HG02943 (cell line): ENCODE results near the gene BTBD9.

Source experiments
- ATAC-seq: cut with Tn5 transposase; IDR thresholded peaks from one replicate; pipeline ENCODE4 v1.9.1; 2021; ENCODE audit warnings: mild to moderate bottlenecking, low read depth, moderate library complexity; ENCODE audit not compliant: unreplicated experiment

BTBD9 gene

DNA sequence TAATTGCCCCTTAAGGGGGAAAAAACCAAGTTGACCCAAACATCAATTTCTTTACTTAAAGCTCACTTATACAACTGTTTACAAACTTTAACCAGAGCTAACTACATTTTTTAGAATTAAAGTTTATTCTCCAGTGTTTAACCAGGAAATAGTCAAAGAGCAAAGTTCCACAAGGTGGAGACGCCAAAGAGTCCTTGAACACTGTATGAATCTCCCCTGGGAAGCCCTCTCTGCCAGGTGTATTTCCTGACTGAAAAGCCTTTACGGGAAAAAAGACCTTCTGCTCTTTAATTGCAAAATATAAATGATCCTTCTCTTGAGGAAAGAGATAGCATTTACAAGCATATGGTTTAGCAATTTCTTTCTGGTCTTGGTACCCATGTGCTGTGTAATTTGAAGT lies 36.2 kb downstream of the BTBD9 start:
- ATAC-seq: no peak

DNA sequence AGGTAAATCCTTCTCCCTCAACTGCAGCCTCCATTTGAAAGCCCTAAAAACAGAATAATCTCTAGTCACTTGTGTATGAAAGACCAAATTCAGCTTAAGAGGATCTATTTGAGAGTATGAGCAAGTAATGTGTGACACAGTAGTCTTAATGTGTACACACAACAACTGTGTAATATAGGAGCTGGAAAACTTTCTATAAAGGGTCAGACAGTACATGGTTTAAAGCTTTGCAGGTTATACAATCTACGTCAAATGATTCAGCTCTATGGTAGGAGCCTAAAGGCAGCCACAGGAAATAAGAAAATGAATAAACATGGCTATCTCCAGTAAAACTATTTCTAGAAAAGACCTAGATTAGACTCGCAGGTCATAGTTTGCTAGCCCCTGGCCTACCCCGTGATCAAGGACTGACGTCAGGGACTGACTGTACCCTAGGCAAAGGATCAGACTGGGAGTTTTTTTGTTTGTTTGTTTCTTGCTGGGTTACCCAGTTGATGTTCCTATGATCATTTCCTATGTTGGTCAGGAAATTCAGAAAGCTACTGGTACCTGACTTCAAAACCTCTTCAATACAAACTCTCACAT lies 39.7 kb downstream of the BTBD9 start:
- no peak for ATAC-seq

DNA sequence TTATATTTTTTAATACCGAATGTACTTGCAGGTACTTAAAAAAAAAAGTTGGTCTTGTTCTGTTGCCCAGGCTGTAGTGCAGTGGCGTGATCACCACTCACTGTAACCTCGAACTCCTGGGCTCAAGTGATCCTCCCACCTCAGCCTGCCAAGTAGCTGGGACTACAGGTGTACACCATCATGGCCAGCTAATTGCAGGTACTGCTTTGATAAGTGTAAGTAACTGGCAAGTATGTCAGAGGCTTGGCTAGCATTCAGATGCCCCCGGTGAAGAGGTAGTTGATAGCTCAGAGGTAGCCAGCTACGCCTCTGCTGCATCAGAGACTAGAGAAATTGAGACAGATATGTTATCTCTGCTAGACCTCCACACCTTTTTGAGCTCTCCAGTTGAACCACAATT lies 40.5 kb downstream of the BTBD9 start:
- no peak for ATAC-seq

DNA sequence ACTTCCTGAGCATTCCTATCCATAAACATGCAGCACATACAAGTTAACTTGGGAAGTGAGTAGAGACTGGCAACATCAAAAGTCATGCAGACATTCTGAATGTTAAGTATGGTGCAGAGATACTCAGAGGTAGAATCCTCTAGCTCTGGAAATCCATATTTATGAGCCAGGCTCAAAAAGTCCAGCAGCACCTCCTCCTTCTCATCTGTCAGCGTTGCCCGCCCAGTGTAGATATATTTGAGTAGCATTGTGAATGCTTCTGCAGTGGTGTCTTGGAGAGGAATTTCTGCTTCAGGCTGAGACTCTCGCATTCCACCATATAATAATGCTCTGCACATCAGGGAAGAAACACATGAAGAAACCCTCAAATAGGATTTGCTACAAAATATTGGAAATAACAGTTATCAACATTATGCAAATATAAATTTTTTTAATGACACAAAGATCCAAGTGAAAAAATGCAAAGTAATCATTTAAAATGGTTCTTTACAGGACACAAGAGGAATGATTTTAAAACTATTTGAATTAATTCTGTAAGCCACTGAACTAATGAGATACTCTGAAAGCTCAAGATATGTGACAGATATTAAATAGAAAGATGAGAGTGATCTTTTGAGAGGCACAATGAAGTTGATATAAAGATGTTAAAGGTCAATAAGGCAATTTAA lies 45.6 kb downstream of the BTBD9 start:
- ATAC-seq: no peak

DNA sequence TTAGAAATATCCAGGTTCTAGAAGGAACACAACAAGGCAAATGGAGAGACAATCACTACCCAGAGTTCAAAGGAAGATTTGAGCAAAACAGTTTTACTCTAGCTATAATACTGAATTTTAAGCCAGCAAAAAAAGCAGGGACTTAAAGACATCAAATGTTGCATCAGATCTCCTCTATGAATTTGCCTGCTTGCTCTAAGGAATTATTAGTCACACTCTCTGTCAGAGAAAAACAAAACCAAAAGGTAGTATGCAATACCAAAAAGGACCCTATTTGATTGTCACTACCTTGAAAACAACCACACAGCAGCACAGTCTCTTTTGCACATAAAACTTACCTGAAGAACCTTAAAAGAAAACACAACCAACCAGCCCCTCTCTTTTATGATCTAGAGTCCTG lies 46.3 kb downstream of the BTBD9 start:
- no peak for ATAC-seq

DNA sequence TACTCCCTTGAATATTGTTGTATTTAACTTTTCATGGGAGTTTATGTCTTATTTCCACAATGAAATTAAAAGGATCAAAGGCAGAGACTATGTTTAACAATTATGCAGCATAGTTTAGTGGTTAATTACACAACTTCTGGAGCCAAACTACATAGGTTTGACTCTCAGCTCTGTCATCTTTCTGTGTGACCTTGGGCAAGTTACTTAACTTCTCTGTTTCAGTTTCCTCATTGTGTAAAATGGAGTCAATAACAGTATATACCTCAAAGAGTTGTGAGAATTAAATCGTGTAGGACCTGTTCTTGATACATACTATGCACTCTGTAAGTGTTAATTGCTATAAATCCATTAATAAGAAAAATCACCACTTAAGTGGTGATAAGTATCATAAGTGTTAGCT lies 48.3 kb downstream of the BTBD9 start:
- ATAC-seq: no peak

DNA sequence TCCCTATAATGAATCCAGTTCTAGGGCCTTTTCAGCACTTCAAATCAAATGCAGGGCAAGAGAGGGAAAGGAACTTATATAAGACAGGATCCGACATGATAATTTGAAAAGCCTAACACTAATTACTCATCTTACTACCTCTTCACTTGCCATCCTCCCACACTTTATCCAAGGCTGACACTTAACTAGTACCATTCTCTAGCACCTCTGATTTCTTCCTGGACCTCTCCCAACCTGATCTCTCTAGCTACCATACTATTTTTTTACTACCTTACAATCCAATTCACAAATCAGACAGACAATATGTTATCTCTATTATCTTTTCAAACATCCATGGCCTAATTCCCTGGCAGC lies 50.4 kb downstream of the BTBD9 start:
- no peak for ATAC-seq

DNA sequence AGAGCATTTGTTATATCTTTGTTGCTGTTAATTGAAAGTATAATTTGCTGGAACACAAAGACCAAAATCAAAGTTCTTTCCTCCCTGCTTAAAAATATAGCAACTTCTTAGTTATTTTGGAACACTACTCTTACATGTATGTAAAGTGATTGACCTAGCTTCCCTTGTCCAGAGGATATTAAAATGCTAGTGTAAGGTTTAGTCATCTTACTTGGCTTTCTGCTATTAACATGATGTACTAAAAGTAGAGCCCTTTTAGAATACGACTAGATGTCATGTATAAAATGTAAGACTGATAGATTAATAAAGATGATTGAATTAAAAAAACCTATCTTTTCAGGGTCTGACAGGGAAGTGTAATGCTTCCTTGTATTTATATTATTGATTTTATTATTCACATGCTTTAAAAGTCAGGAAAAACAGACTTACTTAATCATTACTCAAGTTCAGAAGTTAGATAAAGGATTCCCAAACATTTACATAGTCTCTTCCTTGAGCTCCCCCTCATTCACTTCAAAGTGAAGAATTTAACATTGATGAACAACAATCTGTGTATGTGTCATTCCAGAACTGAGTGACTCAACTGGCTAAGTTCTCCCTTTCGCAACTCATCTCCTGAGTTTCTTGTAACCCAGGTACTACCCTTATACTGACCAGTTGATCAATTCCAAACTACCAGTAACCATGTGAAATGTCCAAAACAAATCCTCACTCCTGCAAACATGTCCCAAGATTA lies 50.9 kb downstream of the BTBD9 start:
- no peak for ATAC-seq

DNA sequence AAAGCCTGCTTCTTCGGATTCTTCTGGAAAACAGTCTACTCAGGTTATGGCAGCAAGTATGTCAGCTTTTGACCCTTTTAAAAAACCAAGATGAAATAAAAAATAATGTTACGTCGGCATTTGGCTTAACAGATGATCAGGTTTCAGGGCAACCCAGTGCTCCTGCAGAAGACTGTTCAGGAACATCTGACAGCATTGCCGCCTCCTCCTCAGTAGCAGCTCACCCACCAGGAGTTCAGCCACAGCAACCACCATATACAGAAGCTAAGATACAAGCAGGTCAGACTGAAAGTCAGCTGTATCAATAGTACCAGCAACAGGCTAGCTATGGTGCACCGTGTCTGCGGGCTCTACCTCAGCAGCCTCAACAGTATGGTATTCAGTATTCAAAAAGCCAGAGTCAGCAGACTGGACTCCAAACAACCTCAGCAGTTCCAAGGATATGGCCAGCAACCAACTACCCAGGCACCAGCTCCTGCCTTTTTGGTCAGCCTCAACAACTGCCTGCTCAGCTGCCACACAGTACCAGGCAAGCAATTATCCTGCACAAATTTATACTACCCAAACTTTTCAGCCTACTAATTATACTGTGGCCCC lies 51.9 kb downstream of the BTBD9 start:
- ATAC-seq: no peak

DNA sequence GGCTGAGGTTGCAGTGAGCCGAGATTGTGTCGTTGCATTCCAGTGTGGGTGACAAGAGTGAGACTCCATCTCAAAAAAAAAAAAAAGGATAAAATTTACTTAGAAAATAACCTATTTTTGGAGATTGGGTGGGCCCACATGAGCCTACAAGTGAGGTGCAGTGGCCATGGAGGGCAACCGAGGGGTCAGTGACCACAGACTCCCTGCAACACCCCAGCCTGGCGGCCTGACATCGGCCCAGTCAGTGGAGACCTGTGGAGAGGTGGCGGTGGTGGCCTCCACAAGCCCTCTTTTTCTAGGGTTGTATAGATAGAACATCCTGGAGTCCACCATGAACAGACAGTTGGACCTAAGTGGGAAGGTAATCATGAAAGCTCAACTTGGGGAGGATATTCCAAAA lies 52.7 kb downstream of the BTBD9 start:
- no peak for ATAC-seq

DNA sequence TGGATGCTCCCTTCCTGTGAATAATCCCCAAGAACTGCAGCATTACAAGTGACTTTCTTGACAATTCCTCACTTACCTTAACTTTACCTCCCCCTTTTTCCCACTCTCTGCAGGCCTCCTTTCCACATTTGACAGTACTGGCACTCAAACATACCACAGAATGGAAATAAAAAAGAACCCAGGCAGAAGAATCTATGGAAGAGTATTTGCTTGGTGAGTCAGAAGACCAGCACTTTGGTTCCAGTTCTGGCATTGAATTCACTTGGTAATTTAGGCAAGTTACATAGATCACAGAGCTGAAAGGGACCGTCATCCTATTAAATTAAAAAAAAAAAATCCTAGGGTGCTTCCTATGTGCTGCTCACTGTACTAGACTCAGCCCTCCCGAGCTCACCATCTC lies 55.0 kb downstream of the BTBD9 start:
- no peak for ATAC-seq

DNA sequence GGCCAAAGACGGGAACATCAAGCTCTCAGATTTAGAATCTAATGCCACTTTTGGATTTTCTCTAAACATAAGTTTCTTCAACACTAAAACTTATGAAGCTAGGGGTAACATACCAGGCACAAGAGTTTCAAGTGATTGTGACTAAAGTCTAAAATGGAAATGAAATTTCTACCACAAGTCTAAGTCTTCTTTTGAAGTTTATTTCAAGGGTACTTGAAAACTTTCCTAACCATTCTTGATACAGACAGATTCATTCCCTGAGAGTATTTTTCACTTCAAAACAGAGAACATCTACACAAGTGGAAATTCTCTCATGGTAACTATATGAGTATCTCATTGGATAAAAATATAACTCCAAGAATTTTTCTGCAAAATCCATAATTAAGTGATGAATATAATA lies 56.2 kb downstream of the BTBD9 start:
- ATAC-seq: no peak

DNA sequence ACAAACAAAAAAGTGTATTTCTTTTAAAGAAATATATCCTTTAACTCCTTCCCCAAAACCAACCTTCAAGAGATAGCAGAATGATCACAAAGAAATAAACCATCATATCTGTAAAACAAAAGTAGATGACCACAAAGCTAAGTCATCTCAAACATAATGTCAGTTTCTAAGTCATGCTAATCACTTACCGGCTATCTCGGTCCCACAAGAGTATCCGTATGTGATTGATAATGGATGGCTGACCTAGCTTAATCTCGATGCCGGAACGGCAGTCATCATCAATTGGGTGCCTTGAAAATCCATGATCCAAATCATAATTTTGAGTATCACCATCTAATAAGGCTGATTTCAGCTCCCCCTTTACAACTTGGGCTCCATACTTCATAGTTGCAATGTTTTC lies 59.7 kb downstream of the BTBD9 start:
- ATAC-seq: no peak

DNA sequence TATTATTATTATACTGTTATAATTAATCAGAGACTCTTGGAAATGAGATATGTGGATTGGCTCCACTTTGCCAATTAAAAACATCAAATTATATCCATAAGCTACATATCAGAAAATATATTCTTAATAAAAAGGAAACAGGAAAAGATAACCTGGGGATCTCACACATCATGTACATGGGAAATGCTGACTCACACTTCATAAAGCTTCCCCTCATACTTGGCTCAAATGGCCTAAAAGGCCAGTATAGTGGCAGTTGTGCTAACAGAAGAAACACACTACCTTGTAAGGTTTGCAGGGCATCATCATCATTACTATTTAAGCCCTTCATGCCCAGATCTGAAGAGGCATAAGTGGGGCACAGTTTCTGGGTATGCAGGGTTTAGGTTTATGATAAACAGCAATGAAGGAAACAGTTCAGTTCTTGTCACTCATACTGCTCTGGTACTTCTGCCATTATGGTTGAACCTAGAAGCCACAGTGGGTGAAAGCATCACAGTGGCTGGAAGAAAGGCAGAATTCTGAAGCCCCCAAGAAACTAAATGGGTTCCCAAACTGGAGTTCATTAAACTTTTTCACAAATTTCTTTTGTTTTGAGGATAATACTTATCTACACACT lies 60.6 kb downstream of the BTBD9 start:
- no peak for ATAC-seq

DNA sequence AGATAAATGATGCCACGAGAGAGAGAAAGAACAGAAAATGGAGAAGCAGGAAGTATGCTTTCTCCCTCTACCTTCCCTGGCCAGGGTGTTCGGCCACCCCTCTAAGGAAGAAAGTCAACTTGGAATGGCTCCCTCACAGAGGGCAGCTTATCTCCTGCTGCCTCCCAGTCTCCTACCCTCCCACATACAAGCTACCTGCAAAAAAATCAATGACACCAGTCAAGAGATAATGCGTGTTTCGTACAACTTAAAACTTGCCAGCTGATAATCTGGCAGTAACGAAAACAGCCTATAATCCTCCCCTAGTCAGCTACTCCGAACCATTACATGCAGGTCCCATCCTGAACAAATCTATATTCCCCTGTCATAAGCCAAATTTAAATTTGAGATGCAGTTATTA lies 61.7 kb downstream of the BTBD9 start:
- ATAC-seq: no peak

DNA sequence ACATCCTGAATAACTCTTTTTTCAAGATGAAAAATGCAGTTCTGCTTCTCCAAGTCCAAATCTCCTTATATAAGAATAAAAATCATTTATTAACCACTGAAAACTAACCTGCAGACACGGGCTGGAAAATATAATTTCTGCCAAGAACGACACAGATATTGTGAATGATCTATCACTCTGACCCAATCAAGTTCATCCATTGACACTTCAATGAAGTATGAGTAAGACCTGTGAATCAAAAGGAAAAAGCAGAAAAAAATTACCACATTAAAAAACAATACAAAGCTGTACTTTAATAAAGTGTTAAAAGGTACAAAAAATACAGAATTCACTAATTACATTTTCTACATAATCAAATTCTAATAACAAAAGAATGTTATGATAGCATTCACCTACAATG lies 62.2 kb downstream of the BTBD9 start:
- ATAC-seq: no peak

DNA sequence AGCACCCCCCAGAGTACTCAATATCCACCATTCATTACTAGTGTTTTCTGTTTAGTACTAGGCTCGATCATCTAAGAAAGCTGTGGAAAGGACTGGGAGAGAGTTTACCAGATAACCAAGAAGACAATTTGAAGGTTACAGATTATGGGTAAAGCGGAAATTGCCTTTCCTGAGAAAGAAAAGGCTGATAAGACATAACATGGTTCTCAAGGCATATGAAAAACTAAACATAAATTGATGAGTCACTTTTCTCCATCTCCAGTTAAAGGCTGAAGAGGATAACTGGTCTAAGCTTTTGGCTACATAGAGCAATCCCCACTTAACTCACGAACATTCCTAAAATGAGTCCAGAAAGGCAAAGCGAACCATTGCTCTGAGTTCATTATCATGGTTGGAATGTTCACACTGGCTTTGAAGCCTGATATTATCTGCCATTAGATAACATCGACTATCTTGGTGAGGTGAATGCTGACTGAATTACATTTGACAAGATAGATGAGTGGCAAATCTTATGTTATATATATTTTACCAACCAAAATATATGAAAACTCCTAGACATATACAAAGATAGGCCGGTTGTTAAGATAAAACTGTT lies 65.8 kb downstream of the BTBD9 start:
- no peak for ATAC-seq

DNA sequence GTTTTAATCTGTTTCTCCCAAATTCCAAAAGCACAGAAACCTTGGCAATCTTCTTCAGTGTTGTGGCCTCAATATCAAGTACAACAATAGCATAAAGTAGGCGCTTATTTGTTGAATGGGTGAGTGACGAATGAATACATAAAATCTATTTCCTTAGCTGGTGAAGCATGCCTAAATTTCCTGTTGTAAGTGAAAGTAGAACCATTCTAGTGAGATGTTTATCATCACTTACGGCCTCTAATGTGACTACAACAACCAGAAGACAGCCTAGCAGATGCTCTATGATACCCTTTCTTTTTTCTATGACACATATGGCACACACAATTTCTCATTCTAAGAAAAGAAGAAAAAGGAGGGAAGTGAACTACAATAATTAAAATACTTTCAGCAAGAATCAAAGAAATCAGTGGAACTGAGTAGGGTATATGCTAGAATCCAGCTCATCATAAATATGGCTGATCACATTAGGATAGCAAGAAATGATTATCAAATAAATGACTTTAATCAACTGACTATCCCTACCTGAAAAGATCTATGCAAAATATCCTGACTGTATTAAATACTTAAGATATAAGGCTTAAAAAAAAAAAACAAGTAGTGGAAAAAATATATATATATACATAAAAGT lies 67.4 kb downstream of the BTBD9 start:
- no peak for ATAC-seq

DNA sequence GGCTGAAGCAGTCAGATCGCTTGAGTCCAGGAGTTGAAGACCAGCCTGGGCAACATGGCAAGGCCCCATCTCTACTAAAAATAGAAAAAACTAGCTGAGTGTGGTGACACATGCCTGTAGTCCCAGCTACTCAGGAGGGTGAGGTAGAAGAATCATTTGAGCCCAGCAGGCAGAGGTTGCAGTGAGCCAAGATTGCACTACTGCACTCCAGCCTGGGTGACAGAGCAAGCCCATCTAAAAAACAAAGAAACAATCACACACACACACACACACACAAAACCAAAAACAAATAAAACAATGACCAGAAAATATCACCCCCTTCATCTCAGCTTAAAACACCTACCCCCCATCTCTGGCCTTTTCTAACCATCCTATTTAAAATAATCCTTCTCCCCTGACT lies 68.0 kb downstream of the BTBD9 start:
- ATAC-seq: no peak

DNA sequence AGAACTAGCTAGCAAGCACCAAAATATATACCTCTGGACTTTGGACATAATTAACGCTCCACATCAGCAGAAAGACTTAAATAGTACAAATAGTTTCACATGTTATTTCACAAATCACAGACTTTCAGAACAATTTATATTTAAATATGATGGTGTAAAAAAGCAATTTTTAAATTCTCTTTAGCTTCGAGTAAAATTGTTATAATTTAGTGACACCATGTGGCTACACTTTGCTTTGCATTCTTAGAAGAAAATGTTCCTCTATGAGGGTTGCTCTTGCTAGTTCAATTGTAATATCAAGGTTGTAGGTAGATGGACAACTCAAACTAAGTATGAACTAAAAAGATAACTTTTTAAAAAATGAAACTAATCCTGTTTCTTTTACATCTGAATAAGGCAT lies 69.0 kb downstream of the BTBD9 start:
- no peak for ATAC-seq

DNA sequence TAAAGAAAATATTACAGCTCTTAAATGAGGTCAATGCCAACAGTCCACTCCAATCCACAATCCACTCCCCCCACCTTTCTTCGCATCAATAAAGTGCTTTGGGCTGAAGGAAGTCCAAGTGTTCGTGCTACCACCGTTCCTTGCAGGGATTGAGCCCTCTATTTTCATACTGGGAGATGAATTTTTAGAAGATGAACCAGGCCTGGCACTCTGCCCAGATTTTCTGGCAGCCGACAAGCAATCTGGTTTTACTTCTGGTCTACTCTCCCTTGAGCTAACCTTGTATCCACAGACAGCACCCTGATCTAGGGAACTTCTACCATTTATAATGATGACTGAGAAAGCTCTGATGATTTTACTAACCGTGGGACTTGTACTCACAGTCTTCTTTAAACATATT lies 72.3 kb downstream of the BTBD9 start:
- no peak for ATAC-seq
